ENCODE results near the gene CC2D1B.

The CC2D1B gene

DNA sequence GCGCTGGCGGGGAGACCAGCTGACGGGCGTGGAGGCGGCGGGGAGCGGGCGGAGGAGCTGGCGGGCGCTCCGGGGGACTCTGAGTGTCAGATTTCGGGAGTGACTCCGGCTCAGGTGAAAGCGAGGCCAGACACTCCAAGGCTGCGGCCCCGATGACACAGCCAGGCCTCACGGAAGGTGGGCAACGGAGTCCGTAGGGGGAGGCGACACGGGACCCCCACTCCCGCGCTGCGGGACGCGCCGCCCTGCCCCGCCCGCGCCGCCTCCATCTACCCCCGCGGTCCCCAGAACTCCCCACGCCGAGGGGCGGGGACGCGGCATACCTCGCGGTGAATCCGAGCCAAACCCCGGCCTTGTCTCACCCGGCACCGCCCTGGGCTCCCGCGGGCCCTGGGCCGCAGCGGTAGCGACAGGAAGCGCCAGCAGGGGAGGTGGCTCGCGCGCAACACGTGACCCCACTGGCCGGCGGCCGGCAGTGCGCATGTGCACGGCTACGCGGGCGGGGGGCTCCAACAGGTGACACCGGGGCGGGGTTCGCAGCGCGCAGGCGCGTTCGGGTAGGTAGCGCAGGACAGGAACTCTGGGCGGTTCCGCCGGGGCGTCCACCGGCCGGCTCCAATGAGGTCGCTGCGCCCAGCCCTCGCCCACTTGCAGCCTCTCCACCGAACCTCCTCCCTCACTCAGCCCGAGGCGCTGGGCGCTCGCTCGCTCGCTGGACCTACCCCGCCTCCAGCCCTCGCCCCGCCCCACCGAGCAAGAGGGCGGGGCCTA, at the start of gene CC2D1B:
CC2D1B (minus strand) TSS at position 460 of the 771 bp plus-strand sequence. CDS start 1,585 bp downstream, outside the sequence.
- ChIA-PET POLR2A (interaction anchor here (0.5 to 1.4 kb wide), 5 partner anchors 14 to 379 kb away, joined by 3 to 5 read pairs (median 3); no protein-coding TSS in a partner anchor), CTCF (interaction anchor here (0.9 to 1.6 kb wide), 5 partner anchors 8 to 321 kb away, joined by 3 to 6 read pairs (median 4); no protein-coding TSS in a partner anchor)
- TF ChIP-seq, protein P1, sequence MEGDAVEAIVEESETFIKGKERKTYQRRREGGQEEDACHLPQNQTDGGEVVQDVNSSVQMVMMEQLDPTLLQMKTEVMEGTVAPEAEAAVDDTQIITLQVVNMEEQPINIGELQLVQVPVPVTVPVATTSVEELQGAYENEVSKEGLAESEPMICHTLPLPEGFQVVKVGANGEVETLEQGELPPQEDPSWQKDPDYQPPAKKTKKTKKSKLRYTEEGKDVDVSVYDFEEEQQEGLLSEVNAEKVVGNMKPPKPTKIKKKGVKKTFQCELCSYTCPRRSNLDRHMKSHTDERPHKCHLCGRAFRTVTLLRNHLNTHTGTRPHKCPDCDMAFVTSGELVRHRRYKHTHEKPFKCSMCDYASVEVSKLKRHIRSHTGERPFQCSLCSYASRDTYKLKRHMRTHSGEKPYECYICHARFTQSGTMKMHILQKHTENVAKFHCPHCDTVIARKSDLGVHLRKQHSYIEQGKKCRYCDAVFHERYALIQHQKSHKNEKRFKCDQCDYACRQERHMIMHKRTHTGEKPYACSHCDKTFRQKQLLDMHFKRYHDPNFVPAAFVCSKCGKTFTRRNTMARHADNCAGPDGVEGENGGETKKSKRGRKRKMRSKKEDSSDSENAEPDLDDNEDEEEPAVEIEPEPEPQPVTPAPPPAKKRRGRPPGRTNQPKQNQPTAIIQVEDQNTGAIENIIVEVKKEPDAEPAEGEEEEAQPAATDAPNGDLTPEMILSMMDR (IDR thresholded peaks at IDR 0.05; ENCODE audit: insufficient read depth, low read length, missing control alignments): peak; percentile 22

DNA sequence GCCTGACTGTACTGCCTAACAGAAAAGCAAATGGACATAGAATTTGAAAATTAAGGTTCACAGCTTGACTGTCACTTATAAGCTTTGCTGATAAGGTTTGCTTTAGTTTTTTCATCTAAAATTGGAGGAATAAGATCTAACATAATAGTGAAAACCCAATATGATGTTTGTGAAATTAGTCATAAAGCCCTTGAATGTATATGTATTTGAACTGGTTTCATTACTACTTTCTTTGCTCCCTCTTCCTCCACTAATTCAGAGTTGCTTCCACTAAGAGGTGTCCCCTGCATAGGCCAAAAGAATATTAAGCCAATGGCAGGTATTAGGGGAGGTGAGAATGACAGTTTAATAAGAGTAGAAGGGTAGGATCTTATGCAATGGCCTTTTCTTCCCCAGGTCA, 48.9 kb upstream of the CC2D1B start:
- ChIA-PET CTCF (interaction anchor here (1.5 kb wide), 1 partner anchor 10 kb away, joined by 4 read pairs; no protein-coding TSS in a partner anchor), POLR2A (no interaction called here)
- TF ChIP-seq, protein P1 (IDR thresholded peaks at IDR 0.05; ENCODE audit: insufficient read depth, low read length, missing control alignments): no peak
- no peak overlapping the region for H3K4me3 ChIP-seq (ENCODE audit: low read depth, low read length)
- DNase-seq (ENCODE audit: low read depth, low spot score): no peak

More for the DNA sequence above, at the start of gene CC2D1B:
- H3K4me3 ChIP-seq (ENCODE audit: low read depth, low read length): peak within 1 kb of the TSS; percentile 88
- peak; percentile 55 for DNase-seq (ENCODE audit: low read depth, low spot score)

- TF ChIP-seq, protein P1 (IDR thresholded peaks at IDR 0.05; ENCODE audit: insufficient read depth, low read length, missing control alignments): no peak
- H3K4me3 ChIP-seq (ENCODE audit: low read depth, low read length): no peak overlapping the region
- ChIA-PET POLR2A (interaction anchor here (1.4 kb wide), 1 partner anchor 9 kb away, joined by 3 read pairs; the partner anchor contains the start of genes ORC1 and PRPF38A), CTCF (interaction anchor here (1.5 kb wide), 1 partner anchor 9 kb away, joined by 4 read pairs; no protein-coding TSS in a partner anchor)
- DNase-seq (ENCODE audit: low read depth, low spot score): no peak
These were observed 47.5 kb upstream of the CC2D1B start for GRCh38 chr1:52413410-52413989.

GRCh38 chr1:52404975-52405338, 39.0 kb upstream of the CC2D1B start:
- ChIA-PET POLR2A (interaction anchor here (1.0 to 1.5 kb wide), 3 partner anchors 8 to 22 kb away, joined by 3 to 4 read pairs (median 3); no protein-coding TSS in a partner anchor), CTCF (interaction anchor here (0.6 to 2.1 kb wide), 8 partner anchors 9 to 287 kb away, joined by 3 to 10 read pairs (median 4); no protein-coding TSS in a partner anchor)
- TF ChIP-seq, protein P1 (IDR thresholded peaks at IDR 0.05; ENCODE audit: insufficient read depth, low read length, missing control alignments): no peak
- no peak for DNase-seq (ENCODE audit: low read depth, low spot score)
- H3K4me3 ChIP-seq (ENCODE audit: low read depth, low read length): peak overlapping the region; percentile 99

GRCh38 chr1:52404116-52404974, 38.3 kb upstream of the CC2D1B start, which contains the start of the genes ORC1 and PRPF38A:
Gene ORC1, minus strand, starts transcription at chr1:52404423. Its CDS starts 2,200 bp downstream, at chr1:52402223.
Gene PRPF38A, plus strand, starts transcription at chr1:52404602. Its CDS starts 148 bp downstream, at chr1:52404750.
- TF ChIP-seq, protein P1 (IDR thresholded peaks at IDR 0.05; ENCODE audit: insufficient read depth, low read length, missing control alignments): peak; percentile 61
- DNase-seq (ENCODE audit: low read depth, low spot score): peak; percentile 77
- peak within 1 kb of the TSS; percentile 99 for H3K4me3 ChIP-seq (ENCODE audit: low read depth, low read length)
- ChIA-PET POLR2A (interaction anchor here (0.6 to 1.5 kb wide), 5 partner anchors 9 to 148 kb away, joined by 3 to 4 read pairs (median 3); partner anchors contain the start of gene TUT4), CTCF (interaction anchor here (1.0 to 1.4 kb wide), 3 partner anchors 10 to 283 kb away, joined by 3 to 4 read pairs (median 4); no protein-coding TSS in a partner anchor)
